GM04503 (cell line): ENCODE data around the gene HELZ2.

ENCODE experiments used
- DNase-seq: peaks from one replicate; pipeline ENCODE4 v3.0.0-alpha.2; 2012; ENCODE audit warnings: low read depth

HELZ2 gene

GRCh38 chr20:63597651-63598478 is 23.8 kb upstream of the HELZ2 start:
- DNase-seq = no peak

GRCh38 chr20:63596423-63596822 is 22.4 kb upstream of the HELZ2 start:
- no peak for DNase-seq

GRCh38 chr20:63595416-63596127 is 21.5 kb upstream of the HELZ2 start:
- DNase-seq = no peak

- peak; percentile 82 for DNase-seq
Observed at GRCh38 chr20:63594043-63594561, 20.1 kb upstream of the HELZ2 start.

- DNase-seq = no peak
Observed at GRCh38 chr20:63592661-63593060, 18.6 kb upstream of the HELZ2 start.

GRCh38 chr20:63591786-63592355 is 17.8 kb upstream of the HELZ2 start:
- no peak for DNase-seq

GRCh38 chr20:63591147-63591533 is 17.1 kb upstream of the HELZ2 start:
- DNase-seq = no peak

GRCh38 chr20:63590218-63591146 is 16.4 kb upstream of the HELZ2 start:
- DNase-seq = no peak

GRCh38 chr20:63589261-63590217 is 15.5 kb upstream of the HELZ2 start:
- DNase-seq = no peak

GRCh38 chr20:63588641-63589041 is 14.6 kb upstream of the HELZ2 start:
- no peak for DNase-seq

- no peak for DNase-seq
Observed at GRCh38 chr20:63587776-63588591, 13.9 kb upstream of the HELZ2 start.

GRCh38 chr20:63587256-63587655 is 13.2 kb upstream of the HELZ2 start:
- no peak for DNase-seq

- no peak for DNase-seq
Observed at GRCh38 chr20:63586797-63587196, 12.8 kb upstream of the HELZ2 start.

GRCh38 chr20:63585616-63586565 is 11.9 kb upstream of the HELZ2 start:
- no peak for DNase-seq

GRCh38 chr20:63582382-63583063 is 8.5 kb upstream of the HELZ2 start:
- no peak for DNase-seq

- no peak for DNase-seq
Observed at GRCh38 chr20:63580796-63581461, 6.9 kb upstream of the HELZ2 start.

GRCh38 chr20:63579017-63579694 is 5.1 kb upstream of the HELZ2 start:
- no peak for DNase-seq
